ENCODE results near the gene LIPI. TPM values are rescaled to one million over a fixed set of nuclear protein-coding genes. Genes with fewer than 3 reads are reported as not detected.
"Not testable (repeated sequence)": the region's sequence is repeated elsewhere in the genome, so short reads cannot be mapped to it uniquely, and the experiment has no call there.

Gene LIPI
- total and polyA plus RNA-seq, 2 experiments from 2014 or later = not detected

GRCh38 chr21:14206222-14206621, 4.5 kb downstream of the LIPI start (continued):
- TF ChIP-seq ZNF462 (CRISPR knock-in tag; IDR thresholded peaks at IDR 0.05) (no peak), NANOG (IDR thresholded peaks at IDR 0.05; ENCODE audit: borderline replicate concordance) (no peak), STAT1 (IDR thresholded peaks at IDR 0.05; ENCODE audit: unreplicated experiment) (no peak), CREB1 (CRISPR knock-in tag; IDR thresholded peaks at IDR 0.05; ENCODE audit: low read depth) (no peak), EZH2 (IDR thresholded peaks at IDR 0.05; ENCODE audit: low read depth, unreplicated experiment) (no peak)

- peaks cover 19% of the 10 kb centered on the region for H3K9me3 Mint-ChIP-seq
- not testable (repeated sequence) for ATAC-seq; H3K27ac Mint-ChIP-seq; H3F3A ChIP-seq (replicated peaks; ENCODE audit: low read depth); H3K27me3 ChIP-seq (ENCODE audit: insufficient read depth); H4K20me1 ChIP-seq (replicated peaks; ENCODE audit: insufficient read depth); H3K4me2 ChIP-seq; H2AFZ ChIP-seq; H3K36me3 ChIP-seq (ENCODE audit: insufficient read depth); H3K79me2 ChIP-seq (replicated peaks; ENCODE audit: insufficient read depth); H3K4me3 Mint-ChIP-seq; H3K4me1 Mint-ChIP-seq; H3K27me3 Mint-ChIP-seq (ENCODE audit: insufficient read depth, low read depth, poor library complexity); H3K9me2 ChIP-seq (ENCODE audit: insufficient read depth); H3K4me1 ChIP-seq (ENCODE audit: insufficient read depth); H3K27ac ChIP-seq (ENCODE audit: low read depth); DNase-seq (ENCODE audit: low spot score); H3K4me3 ChIP-seq
- H3K36me3 Mint-ChIP-seq (ENCODE audit: low read depth) = peaks cover 12% of the 10 kb centered on the region; the same call in 2 of the 3 replicates
Measured at GRCh38 chr21:14166463-14167223, 44.1 kb downstream of the LIPI start.

Measured in GM23338 (cell line).